K562 (cell line): Measurements from ENCODE around the gene DNAI1. TPM values are rescaled to one million over a fixed set of nuclear protein-coding genes. Genes with fewer than 3 reads are reported as not detected.

ENCODE experiments used
- NONO ChIP-seq, 2 experiments: fragments of 200-400 bp in 1 of 2; fragments of 450-650 bp in 1 of 2; formaldehyde crosslinking in 1 of 2; IDR thresholded peaks; 2 replicates each; pipeline ENCODE4 v1.6.1; 2017; ENCODE audit warnings: low read depth in 2 of 2, mild to moderate bottlenecking in 2 of 2, moderate library complexity in 2 of 2, low read length in 1 of 2
- TAF1 ChIP-seq: IDR thresholded peaks from 2 replicates; pipeline ENCODE4 v1.6.1; 2011; ENCODE audit warnings: mild to moderate bottlenecking, low read length, moderate library complexity; ENCODE audit not compliant: insufficient read depth, control insufficient read depth, severe bottlenecking; ENCODE audit errors: extremely low read depth
- THRAP3 ChIP-seq: fragments of 450-650 bp; IDR thresholded peaks from 2 replicates; pipeline ENCODE4 v1.6.1; 2016; ENCODE audit warnings: mild to moderate bottlenecking, inconsistent platforms, borderline replicate concordance
- polyA plus RNA-seq, 8 experiments: library from polyadenylated mRNA; depleted of rRNA in 4 of 8; stranded (reverse) in 5 of 8; unstranded in 3 of 8; fragments of >200 nt; fragmentation: Nextera tagmentation in 2 of 8; fragmentation: Illumina TruSeq in 1 of 8; extraction: Ambion mirVana in 2 of 8; extraction: Trizol in 1 of 8; gene quantifications; 2 replicates each; pipeline versions ENCODE4 v1.2.1 to v1.2.3, GENCODE V29; 2011 to 2014; ENCODE audit warnings: inconsistent platforms in 1 of 8, missing spikeins in 1 of 8
- total RNA-seq, 7 experiments: library from RNA; depleted of rRNA in 6 of 7; stranded (reverse); fragments of >200 nt in 6 of 7; fragmentation: Illumina TruSeq in 2 of 7; extraction: Trizol in 2 of 7; gene quantifications; 2 replicates each; pipeline versions ENCODE4 v1.2.1 to v1.2.3, GENCODE V29; 2011 to 2021; ENCODE audit warnings: low replicate concordance in 1 of 7
- TF ChIP-seq, protein P1 (sequence below): IDR thresholded peaks from 3 replicates; pipeline ENCODE4 v1.6.1; 2011; ENCODE audit warnings: borderline replicate concordance, mild to moderate bottlenecking, moderate library complexity; ENCODE audit not compliant: insufficient read length; ENCODE audit errors: extremely low read depth
- TF ChIP-seq, protein P2 (sequence below): fragments of 450-650 bp; formaldehyde crosslinking; IDR thresholded peaks from 2 replicates; pipeline ENCODE4 v1.4.0; 2022; ENCODE audit warnings: missing genetic modification characterization
- TF ChIP-seq, protein P3 (sequence below): fragments of 200-800 bp; sonication (Bioruptor generic); IDR thresholded peaks from 2 replicates; pipeline ENCODE4 v1.6.1; 2016; ENCODE audit warnings: missing genetic modification characterization, missing compliant biosample characterization
- TF ChIP-seq, protein P4 (sequence below): fragments of 250-450 bp; sonication (Bioruptor Pico); IDR thresholded peaks from 2 replicates; pipeline ENCODE4 v1.5.0; 2020; ENCODE audit warnings: mild to moderate bottlenecking, borderline replicate concordance

DNAI1 gene
- total and polyA plus RNA-seq, 9 of the 15 experiments (the other 6 are each of a cell fraction or from before 2014, with no cell fraction given), result 0.01 to 0.17 (median 0.04) TPM; not detected in 6

GRCh38 chr9:34521406-34522045 lies 62.9 kb downstream of the DNAI1 start (continued):
- TF ChIP-seq, protein P1, sequence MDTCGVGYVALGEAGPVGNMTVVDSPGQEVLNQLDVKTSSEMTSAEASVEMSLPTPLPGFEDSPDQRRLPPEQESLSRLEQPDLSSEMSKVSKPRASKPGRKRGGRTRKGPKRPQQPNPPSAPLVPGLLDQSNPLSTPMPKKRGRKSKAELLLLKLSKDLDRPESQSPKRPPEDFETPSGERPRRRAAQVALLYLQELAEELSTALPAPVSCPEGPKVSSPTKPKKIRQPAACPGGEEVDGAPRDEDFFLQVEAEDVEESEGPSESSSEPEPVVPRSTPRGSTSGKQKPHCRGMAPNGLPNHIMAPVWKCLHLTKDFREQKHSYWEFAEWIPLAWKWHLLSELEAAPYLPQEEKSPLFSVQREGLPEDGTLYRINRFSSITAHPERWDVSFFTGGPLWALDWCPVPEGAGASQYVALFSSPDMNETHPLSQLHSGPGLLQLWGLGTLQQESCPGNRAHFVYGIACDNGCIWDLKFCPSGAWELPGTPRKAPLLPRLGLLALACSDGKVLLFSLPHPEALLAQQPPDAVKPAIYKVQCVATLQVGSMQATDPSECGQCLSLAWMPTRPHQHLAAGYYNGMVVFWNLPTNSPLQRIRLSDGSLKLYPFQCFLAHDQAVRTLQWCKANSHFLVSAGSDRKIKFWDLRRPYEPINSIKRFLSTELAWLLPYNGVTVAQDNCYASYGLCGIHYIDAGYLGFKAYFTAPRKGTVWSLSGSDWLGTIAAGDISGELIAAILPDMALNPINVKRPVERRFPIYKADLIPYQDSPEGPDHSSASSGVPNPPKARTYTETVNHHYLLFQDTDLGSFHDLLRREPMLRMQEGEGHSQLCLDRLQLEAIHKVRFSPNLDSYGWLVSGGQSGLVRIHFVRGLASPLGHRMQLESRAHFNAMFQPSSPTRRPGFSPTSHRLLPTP, result no peak
- TF ChIP-seq TAF1 (no peak), NONO (IDR thresholded peaks at IDR 0.05; ENCODE audit: low read depth in 2 of 2, low read length in 1 of 2) (no peak), THRAP3 (no peak)
- TF ChIP-seq, protein P2, sequence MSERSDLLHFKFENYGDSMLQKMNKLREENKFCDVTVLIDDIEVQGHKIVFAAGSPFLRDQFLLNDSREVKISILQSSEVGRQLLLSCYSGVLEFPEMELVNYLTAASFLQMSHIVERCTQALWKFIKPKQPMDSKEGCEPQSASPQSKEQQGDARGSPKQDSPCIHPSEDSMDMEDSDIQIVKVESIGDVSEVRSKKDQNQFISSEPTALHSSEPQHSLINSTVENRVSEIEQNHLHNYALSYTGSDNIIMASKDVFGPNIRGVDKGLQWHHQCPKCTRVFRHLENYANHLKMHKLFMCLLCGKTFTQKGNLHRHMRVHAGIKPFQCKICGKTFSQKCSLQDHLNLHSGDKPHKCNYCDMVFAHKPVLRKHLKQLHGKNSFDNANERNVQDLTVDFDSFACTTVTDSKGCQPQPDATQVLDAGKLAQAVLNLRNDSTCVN, result no peak
- TF ChIP-seq, protein P3, sequence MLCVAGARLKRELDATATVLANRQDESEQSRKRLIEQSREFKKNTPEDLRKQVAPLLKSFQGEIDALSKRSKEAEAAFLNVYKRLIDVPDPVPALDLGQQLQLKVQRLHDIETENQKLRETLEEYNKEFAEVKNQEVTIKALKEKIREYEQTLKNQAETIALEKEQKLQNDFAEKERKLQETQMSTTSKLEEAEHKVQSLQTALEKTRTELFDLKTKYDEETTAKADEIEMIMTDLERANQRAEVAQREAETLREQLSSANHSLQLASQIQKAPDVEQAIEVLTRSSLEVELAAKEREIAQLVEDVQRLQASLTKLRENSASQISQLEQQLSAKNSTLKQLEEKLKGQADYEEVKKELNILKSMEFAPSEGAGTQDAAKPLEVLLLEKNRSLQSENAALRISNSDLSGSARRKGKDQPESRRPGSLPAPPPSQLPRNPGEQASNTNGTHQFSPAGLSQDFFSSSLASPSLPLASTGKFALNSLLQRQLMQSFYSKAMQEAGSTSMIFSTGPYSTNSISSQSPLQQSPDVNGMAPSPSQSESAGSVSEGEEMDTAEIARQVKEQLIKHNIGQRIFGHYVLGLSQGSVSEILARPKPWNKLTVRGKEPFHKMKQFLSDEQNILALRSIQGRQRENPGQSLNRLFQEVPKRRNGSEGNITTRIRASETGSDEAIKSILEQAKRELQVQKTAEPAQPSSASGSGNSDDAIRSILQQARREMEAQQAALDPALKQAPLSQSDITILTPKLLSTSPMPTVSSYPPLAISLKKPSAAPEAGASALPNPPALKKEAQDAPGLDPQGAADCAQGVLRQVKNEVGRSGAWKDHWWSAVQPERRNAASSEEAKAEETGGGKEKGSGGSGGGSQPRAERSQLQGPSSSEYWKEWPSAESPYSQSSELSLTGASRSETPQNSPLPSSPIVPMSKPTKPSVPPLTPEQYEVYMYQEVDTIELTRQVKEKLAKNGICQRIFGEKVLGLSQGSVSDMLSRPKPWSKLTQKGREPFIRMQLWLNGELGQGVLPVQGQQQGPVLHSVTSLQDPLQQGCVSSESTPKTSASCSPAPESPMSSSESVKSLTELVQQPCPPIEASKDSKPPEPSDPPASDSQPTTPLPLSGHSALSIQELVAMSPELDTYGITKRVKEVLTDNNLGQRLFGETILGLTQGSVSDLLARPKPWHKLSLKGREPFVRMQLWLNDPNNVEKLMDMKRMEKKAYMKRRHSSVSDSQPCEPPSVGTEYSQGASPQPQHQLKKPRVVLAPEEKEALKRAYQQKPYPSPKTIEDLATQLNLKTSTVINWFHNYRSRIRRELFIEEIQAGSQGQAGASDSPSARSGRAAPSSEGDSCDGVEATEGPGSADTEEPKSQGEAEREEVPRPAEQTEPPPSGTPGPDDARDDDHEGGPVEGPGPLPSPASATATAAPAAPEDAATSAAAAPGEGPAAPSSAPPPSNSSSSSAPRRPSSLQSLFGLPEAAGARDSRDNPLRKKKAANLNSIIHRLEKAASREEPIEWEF, result no peak
- TF ChIP-seq, protein P4, sequence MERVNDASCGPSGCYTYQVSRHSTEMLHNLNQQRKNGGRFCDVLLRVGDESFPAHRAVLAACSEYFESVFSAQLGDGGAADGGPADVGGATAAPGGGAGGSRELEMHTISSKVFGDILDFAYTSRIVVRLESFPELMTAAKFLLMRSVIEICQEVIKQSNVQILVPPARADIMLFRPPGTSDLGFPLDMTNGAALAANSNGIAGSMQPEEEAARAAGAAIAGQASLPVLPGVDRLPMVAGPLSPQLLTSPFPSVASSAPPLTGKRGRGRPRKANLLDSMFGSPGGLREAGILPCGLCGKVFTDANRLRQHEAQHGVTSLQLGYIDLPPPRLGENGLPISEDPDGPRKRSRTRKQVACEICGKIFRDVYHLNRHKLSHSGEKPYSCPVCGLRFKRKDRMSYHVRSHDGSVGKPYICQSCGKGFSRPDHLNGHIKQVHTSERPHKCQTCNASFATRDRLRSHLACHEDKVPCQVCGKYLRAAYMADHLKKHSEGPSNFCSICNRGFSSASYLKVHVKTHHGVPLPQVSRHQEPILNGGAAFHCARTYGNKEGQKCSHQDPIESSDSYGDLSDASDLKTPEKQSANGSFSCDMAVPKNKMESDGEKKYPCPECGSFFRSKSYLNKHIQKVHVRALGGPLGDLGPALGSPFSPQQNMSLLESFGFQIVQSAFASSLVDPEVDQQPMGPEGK, result no peak
- TF ChIP-seq, all 486 proteins: peak for 0
